ENCODE measurements around the gene HIPK2. TPM values are rescaled to one million over a fixed set of nuclear protein-coding genes. Genes with fewer than 3 reads are reported as not detected.
A peak's percentile ranks its signal among the peaks of the same experiment; 100 is the strongest.

HIPK2 gene
- polyA plus RNA-seq, 1 donor, result 12.6 TPM

DNA sequence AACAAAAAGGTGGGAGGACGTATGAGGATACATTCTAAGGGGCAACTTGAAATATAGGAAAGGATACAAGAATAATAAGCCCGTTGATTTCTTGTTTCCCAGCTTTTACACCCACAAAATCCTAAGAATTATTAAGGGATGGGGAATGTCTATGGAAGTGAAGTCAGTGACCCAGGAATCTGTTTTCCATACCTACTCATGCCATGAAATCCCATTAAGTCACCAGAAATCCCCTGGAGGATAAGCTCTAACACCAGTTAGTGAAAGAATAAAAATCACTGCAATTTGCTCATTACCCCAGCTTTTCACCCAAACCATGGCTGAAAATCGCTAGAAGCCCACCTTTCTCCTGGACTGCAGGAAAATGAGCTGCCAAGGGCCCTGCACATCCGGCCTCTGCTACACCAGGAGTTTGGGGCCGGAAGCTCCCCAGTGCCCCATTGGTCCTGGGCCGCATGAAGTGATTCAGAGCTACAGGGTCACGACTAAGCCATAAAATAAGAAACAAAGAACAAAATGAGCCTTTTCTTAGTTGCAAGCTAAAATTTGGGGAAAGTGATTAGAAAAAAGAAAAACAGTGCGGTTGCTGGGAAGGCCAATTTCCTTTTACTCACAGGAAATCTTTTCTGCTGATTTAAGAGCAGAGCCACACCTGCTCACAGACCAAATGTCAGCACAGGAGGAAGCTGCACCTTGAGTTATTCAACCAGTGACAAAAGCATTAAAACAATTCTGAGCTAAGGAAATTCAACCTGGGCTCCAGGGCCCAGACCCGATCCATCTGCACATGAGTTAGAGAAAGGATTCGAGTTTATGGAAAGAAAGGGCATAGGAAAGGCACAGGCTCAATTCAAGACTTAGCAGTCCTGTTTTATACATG lies 40.3 kb downstream of the HIPK2 start:
- Histone ChIP-seq H3K4me3 (ENCODE audit: low read length) (no peak overlapping the region), H3K9me3 (ENCODE audit: control insufficient read depth, low read depth, low read length) (no peaks in the 10 kb centered on the region), H3K36me3 (ENCODE audit: control insufficient read depth, insufficient read depth, low read length) (peaks cover 2% of the 10 kb centered on the region), H3K4me1 (ENCODE audit: control insufficient read depth, insufficient read depth, low read length) (peaks cover 16% of the 10 kb centered on the region), H3K27me3 (ENCODE audit: control insufficient read depth, insufficient read depth, low read length) (no peaks in the 10 kb centered on the region), H3K27ac (ENCODE audit: low read length) (no peak overlapping the region)
- 100% methylated on average over 1 of the region's 10 CpGs for WGBS (ENCODE audit: insufficient coverage, low lambda C conversion rate)
- DNase-seq, result no peak

DNA sequence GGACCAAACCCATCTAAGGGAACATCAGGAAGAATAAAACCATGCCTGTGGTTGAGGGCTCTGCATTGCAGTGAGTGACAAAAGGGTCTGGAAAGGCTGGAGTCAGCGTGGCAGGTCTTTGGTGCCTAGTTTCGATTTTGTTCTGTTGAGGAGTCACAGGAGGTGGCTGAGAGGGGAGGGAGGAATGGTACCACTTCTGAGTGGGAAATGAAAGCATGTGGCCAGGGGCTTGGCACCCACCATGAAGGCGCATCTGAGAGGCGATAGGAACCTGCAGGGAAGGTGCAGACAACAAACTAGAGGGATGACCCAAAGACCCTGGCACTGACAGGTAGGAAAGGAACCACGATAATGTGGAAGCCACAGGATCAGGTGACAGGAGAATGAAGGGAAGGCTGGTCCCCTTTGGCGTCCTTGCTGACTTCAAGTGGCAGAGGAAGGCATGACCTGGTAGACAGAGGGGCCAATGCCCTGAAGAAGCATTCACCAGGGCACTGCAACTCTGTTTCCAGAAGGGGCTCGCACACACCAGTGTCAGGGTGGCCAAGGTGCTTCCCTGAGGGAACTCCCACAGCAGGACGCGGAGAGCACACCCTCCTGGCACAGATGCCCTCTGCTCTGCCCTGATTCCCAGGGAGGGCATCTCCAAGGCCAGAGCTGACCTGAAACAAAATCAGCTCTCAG lies 41.7 kb downstream of the HIPK2 start:
- Histone ChIP-seq H3K36me3 (ENCODE audit: control insufficient read depth, insufficient read depth, low read length) (peaks cover 2% of the 10 kb centered on the region), H3K4me1 (ENCODE audit: control insufficient read depth, insufficient read depth, low read length) (peaks cover 15% of the 10 kb centered on the region), H3K27me3 (ENCODE audit: control insufficient read depth, insufficient read depth, low read length) (no peaks in the 10 kb centered on the region), H3K4me3 (ENCODE audit: low read length) (no peak overlapping the region), H3K9me3 (ENCODE audit: control insufficient read depth, low read depth, low read length) (no peaks in the 10 kb centered on the region), H3K27ac (ENCODE audit: low read length) (no peak overlapping the region)
- no CpG with 5 or more reads among the region's 9 CpGs for whole genome bisulfite sequencing (ENCODE audit: insufficient coverage, low lambda C conversion rate)
- DNase-seq, result no peak

DNA sequence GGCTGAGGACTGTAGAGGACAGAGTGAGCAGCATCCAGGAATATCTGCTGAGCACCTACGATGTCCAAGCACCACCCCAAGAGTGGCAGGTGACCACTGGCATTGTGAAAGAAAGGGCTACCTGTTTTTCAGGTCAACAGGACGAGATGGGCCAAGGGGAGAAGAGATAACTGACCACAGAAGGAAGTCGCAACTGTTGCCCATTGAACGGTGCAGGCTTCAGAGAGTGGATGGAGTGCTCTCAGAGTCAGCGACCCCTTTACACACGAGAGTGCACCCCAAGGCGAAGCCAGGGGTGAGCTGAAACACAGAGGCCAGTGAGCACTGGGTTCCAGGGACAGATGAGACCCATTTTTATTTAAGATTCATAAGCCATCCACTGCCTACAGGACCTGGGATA lies 42.3 kb downstream of the HIPK2 start:
- peaks cover 14% of the 10 kb centered on the region for H3K4me1 ChIP-seq (ENCODE audit: control insufficient read depth, insufficient read depth, low read length)
- H3K9me3 ChIP-seq (ENCODE audit: control insufficient read depth, low read depth, low read length), result no peaks in the 10 kb centered on the region
- H3K4me3 ChIP-seq (ENCODE audit: low read length), result no peak overlapping the region
- DNase-seq, result no peak
- no CpG with 5 or more reads among the region's 7 CpGs for WGBS (ENCODE audit: insufficient coverage, low lambda C conversion rate)
- H3K27ac ChIP-seq (ENCODE audit: low read length), result no peak overlapping the region
- H3K27me3 ChIP-seq (ENCODE audit: control insufficient read depth, insufficient read depth, low read length), result no peaks in the 10 kb centered on the region
- H3K36me3 ChIP-seq (ENCODE audit: control insufficient read depth, insufficient read depth, low read length), result peaks cover 2% of the 10 kb centered on the region

DNA sequence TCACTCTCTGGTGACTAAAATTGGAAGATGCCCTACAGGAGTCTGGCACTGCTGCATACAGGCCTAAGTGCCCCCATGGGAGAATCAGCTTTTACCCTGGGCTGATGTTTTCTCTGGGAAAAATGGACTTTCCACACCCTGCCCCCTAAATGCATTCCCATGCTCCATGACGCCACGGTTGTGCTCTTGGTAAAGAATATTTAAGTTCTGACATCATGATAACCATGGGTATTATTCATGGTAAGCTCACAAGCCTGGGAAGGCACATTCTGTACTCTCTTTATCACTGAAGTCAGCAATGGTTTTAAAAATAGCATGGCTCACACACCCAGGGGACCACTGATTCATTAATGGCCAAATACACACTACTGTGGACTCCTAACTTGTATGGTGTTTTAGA lies 43.4 kb downstream of the HIPK2 start:
- DNase-seq, result no peak
- Histone ChIP-seq H3K9me3 (ENCODE audit: control insufficient read depth, low read depth, low read length) (peaks cover under 1% of the 10 kb centered on the region), H3K4me1 (ENCODE audit: control insufficient read depth, insufficient read depth, low read length) (peaks cover 14% of the 10 kb centered on the region), H3K4me3 (ENCODE audit: low read length) (no peak overlapping the region), H3K27ac (ENCODE audit: low read length) (no peak overlapping the region), H3K36me3 (ENCODE audit: control insufficient read depth, insufficient read depth, low read length) (peaks cover 2% of the 10 kb centered on the region), H3K27me3 (ENCODE audit: control insufficient read depth, insufficient read depth, low read length) (no peaks in the 10 kb centered on the region)
- WGBS (ENCODE audit: insufficient coverage, low lambda C conversion rate), result no CpG with 5 or more reads among the region's 2 CpGs

DNA sequence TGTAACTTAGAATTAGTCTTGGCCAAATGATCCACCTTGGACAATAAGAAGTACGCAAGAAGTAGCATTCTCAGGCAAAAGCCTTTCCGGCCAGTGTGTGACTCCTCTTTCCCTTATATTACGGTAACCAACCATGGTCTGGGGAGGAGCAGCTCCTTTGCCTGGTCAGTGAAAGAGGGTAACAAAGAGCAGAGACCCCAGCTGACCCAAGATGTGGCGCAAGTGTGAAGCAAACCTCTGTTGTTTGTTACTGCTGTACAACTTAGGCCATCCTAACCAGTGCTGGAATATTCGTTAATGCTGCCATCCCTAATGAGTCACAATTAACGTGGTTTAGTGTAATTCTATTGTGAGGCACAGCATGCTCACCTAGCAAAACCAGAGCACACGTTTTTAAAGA lies 44.0 kb downstream of the HIPK2 start:
- Histone ChIP-seq H3K36me3 (ENCODE audit: control insufficient read depth, insufficient read depth, low read length) (peaks cover 5% of the 10 kb centered on the region), H3K4me1 (ENCODE audit: control insufficient read depth, insufficient read depth, low read length) (peaks cover 14% of the 10 kb centered on the region), H3K9me3 (ENCODE audit: control insufficient read depth, low read depth, low read length) (peaks cover 5% of the 10 kb centered on the region), H3K4me3 (ENCODE audit: low read length) (no peak overlapping the region), H3K27ac (ENCODE audit: low read length) (no peak overlapping the region), H3K27me3 (ENCODE audit: control insufficient read depth, insufficient read depth, low read length) (no peaks in the 10 kb centered on the region)
- WGBS (ENCODE audit: insufficient coverage, low lambda C conversion rate), result 70% methylated on average over 2 of the region's 7 CpGs
- no peak for DNase-seq

DNA sequence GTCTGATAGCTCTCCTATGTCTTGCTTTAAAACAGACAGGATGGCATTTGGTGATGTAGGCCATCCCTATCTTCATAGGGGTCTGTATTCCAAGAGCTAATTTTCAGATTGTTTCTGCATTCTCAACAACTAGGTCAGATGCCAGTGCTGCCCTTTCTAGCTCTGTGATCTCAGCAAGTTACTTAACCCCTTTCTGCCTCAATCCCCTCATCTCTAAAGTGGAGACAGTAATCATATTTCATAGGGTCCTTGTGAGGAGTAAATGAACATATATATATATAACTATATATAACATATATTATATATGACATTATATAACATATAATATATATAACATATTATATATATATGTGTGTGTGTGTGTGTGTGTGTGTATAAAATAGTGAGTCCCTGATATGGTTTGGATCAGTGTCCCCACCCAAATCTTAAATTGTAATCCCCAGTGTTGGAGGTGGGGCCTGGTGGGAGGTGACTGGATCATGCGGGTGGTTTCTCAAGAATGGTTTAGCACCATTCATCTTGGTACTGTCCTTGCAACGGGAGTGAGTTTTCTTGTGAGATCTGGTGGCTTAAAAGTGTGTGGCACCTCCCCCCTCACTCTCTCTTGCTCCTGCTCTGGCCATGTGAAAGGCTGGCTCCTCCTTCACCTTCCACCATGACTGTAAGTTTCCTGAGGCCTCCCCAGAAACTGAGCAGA lies 45.2 kb downstream of the HIPK2 start:
- H3K27ac ChIP-seq (ENCODE audit: low read length), result no peak overlapping the region
- no CpG with 5 or more reads among the region's 2 CpGs for WGBS (ENCODE audit: insufficient coverage, low lambda C conversion rate)
- H3K4me3 ChIP-seq (ENCODE audit: low read length), result no peak overlapping the region
- H3K27me3 ChIP-seq (ENCODE audit: control insufficient read depth, insufficient read depth, low read length), result no peaks in the 10 kb centered on the region
- H3K9me3 ChIP-seq (ENCODE audit: control insufficient read depth, low read depth, low read length), result peaks cover 5% of the 10 kb centered on the region
- peaks cover 5% of the 10 kb centered on the region for H3K36me3 ChIP-seq (ENCODE audit: control insufficient read depth, insufficient read depth, low read length)
- DNase-seq, result no peak
- peaks cover 8% of the 10 kb centered on the region for H3K4me1 ChIP-seq (ENCODE audit: control insufficient read depth, insufficient read depth, low read length)

DNA sequence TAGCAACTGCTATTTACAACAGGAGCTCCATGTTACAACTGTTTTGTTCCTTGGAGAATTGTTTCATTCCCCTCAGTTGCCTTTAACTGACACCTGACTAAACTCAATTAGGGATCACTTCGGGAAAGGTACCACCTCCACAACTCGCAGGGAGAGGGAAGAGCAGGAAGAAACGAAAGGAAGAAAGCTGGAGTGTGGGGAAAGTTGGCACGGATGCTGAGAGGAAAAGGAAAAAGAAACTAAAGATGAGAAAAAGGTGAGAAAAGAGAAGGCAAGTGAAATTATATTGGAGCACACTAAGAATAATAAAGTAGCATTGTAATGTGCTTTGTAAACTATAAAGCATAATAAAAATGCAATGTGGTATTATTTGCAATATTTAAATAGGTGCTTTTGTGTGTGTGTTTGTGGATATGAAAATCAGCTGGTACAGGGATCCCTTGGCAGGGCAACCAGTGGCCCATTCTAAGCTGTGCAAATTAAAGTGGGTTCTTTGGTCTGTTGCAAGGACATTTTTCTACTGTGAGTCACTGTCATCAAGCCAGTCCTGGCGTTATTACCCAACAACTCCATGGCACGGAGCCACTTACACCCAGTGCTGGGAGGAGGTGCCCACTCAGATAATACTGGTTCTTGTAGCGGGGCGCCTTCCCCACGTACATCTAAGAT lies 45.9 kb downstream of the HIPK2 start:
- Histone ChIP-seq H3K27me3 (ENCODE audit: control insufficient read depth, insufficient read depth, low read length) (no peaks in the 10 kb centered on the region), H3K4me1 (ENCODE audit: control insufficient read depth, insufficient read depth, low read length) (peaks cover 5% of the 10 kb centered on the region), H3K36me3 (ENCODE audit: control insufficient read depth, insufficient read depth, low read length) (peaks cover 5% of the 10 kb centered on the region), H3K9me3 (ENCODE audit: control insufficient read depth, low read depth, low read length) (peaks cover 5% of the 10 kb centered on the region), H3K4me3 (ENCODE audit: low read length) (no peak overlapping the region), H3K27ac (ENCODE audit: low read length) (no peak overlapping the region)
- 84% methylated on average over 4 of the region's 9 CpGs for WGBS (ENCODE audit: insufficient coverage, low lambda C conversion rate)
- peak in 1 of 2 donors; percentile 37 for DNase-seq

DNA sequence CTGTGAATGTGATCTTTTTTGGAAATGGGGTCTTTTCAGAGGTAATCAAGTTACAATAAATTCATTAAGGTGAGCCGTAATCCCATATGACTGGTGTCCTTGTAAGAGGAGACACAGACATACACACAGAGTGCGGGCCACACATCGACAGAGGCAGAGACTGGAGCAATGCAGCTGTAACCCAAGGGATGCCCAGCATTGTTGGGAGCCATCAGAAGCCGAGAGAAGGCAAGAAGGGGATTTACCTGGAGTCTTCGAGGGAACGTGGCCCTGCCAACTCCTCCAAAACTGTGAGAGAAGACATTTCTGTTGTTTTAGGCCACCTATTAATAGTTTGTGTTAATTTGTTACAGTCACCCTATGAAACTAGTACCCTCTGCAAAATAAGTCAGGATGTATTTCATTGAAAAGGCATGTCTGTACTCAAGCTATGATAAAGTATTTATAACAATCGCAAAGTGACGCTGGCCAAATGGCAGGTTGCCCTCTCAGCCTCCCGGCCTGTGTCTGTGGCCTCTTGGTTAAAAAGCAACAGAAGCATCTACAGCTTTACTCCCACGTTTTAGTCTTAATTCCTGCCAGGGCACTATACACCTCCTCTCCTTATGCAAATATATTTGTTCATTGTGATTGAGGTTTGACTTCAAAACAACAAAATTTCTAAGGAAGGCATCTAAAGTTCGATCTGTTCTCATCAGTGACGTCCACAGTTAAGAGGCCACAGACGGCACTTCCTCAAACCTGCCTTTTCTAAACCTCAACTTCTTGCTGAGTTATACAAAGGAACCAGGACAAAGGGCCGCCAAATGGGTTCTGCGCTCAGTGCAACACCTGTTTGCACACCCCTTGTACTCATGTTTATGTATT lies 46.8 kb downstream of the HIPK2 start:
- H3K4me1 ChIP-seq (ENCODE audit: control insufficient read depth, insufficient read depth, low read length), result peaks cover 5% of the 10 kb centered on the region
- no peak overlapping the region for H3K4me3 ChIP-seq (ENCODE audit: low read length)
- H3K36me3 ChIP-seq (ENCODE audit: control insufficient read depth, insufficient read depth, low read length), result peaks cover 5% of the 10 kb centered on the region
- H3K9me3 ChIP-seq (ENCODE audit: control insufficient read depth, low read depth, low read length), result peaks cover 5% of the 10 kb centered on the region
- DNase-seq, result no peak
- H3K27ac ChIP-seq (ENCODE audit: low read length), result no peak overlapping the region
- H3K27me3 ChIP-seq (ENCODE audit: control insufficient read depth, insufficient read depth, low read length), result no peaks in the 10 kb centered on the region
- no CpG with 5 or more reads among the region's 15 CpGs for WGBS (ENCODE audit: insufficient coverage, low lambda C conversion rate)

DNA sequence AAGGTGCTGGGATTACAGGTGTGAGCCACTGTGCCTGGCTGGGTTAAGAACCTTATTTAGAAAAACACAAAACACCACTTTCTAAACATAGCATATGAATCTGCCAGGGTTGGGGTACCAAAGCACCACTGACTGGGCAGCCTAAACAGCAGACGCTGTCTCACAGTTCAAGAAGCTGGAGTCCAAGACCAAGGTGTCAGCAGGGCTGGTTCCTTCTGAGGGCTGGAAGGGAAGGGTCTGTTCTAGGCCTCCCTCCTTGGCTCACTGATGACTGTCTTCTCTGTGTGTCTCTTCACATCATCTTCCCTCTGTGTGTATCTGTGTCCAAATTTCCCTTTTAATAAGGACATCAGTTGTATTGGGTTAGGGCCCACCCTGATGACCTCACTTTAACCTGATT lies 49.6 kb downstream of the HIPK2 start:
- no CpG with 5 or more reads among the region's 1 CpG for WGBS (ENCODE audit: insufficient coverage, low lambda C conversion rate)
- H3K27ac ChIP-seq (ENCODE audit: low read length), result no peak overlapping the region
- peaks cover 5% of the 10 kb centered on the region for H3K4me1 ChIP-seq (ENCODE audit: control insufficient read depth, insufficient read depth, low read length)

More for the DNA sequence above, 49.6 kb downstream of the HIPK2 start:
- no peak overlapping the region for H3K4me3 ChIP-seq (ENCODE audit: low read length)
- H3K9me3 ChIP-seq (ENCODE audit: control insufficient read depth, low read depth, low read length), result peaks cover 5% of the 10 kb centered on the region
- peaks cover 3% of the 10 kb centered on the region for H3K36me3 ChIP-seq (ENCODE audit: control insufficient read depth, insufficient read depth, low read length)
- H3K27me3 ChIP-seq (ENCODE audit: control insufficient read depth, insufficient read depth, low read length), result no peaks in the 10 kb centered on the region
- no peak for DNase-seq

All from large intestine (tissue), 3 donors.